IPS DF 6.9 (cell line): ENCODE results near the gene KRT14.
"Not testable (repeated sequence)": the region's sequence is repeated elsewhere in the genome, so short reads cannot be mapped to it uniquely, and the experiment has no call there.

Experiments used
- DNase-seq: peaks from one replicate; pipeline ENCODE4 v3.0.0-alpha.2; 2013; ENCODE audit warnings: low read depth, low spot score
- H3K27ac ChIP-seq: one replicate; pipeline ENCODE4 v1.5.1; 2013; ENCODE audit warnings: low read length, control low read depth
- H3K27me3 ChIP-seq: 2 replicates; pipeline ENCODE4 v1.6.1; 2013; ENCODE audit warnings: mild to moderate bottlenecking, low read length; ENCODE audit not compliant: control insufficient read depth, insufficient read depth
- H3K36me3 ChIP-seq: 2 replicates; pipeline ENCODE4 v1.6.1; 2013; ENCODE audit warnings: low read length; ENCODE audit not compliant: control insufficient read depth, insufficient read depth
- H3K4me1 ChIP-seq: 2 replicates; pipeline ENCODE4 v1.6.1; 2013; ENCODE audit warnings: low read length; ENCODE audit not compliant: control insufficient read depth, insufficient read depth
- H3K4me3 ChIP-seq: 2 replicates; pipeline ENCODE4 v1.5.1; 2013; ENCODE audit warnings: mild to moderate bottlenecking, low read length
- H3K9me3 ChIP-seq: 2 replicates; pipeline ENCODE4 v1.6.1; 2013; ENCODE audit warnings: low read length, inconsistent platforms; ENCODE audit not compliant: control insufficient read depth, insufficient read depth
- WGBS: extraction: QIAGEN DNeasy Blood & Tissue Kit; methylation state at CpG from one replicate; pipeline ENCODE4 v1.1.7; 2013; ENCODE audit warnings: mixed read lengths, missing lambda C conversion rate; ENCODE audit not compliant: insufficient read length, insufficient coverage; 5-methylcytosine and 5-hydroxymethylcytosine counted together

Gene KRT14

GRCh38 chr17:41582061-41582968 is 4.4 kb downstream of the KRT14 start:
- no CpG with 5 or more reads among the region's 13 CpGs for WGBS

GRCh38 chr17:41581366-41582060 is 5.2 kb downstream of the KRT14 start:
- H3K9me3 ChIP-seq, result no peaks in the 10 kb centered on the region
- no peak overlapping the region for H3K4me3 ChIP-seq
- no CpG with 5 or more reads among the region's 4 CpGs for WGBS
- H3K27me3 ChIP-seq, result no peaks in the 10 kb centered on the region
- DNase-seq, result no peak
- H3K4me1 ChIP-seq, result peaks cover 2% of the 10 kb centered on the region; the same call in 1 of the 2 replicates
- no peaks in the 10 kb centered on the region for H3K36me3 ChIP-seq
- H3K27ac ChIP-seq, result no peak overlapping the region

More at GRCh38 chr17:41582061-41582968, 4.4 kb downstream of the KRT14 start:
- H3K4me1 ChIP-seq, DNase-seq, H3K27ac ChIP-seq, H3K27me3 ChIP-seq, H3K4me3 ChIP-seq, H3K36me3 ChIP-seq, H3K9me3 ChIP-seq: not testable (repeated sequence)

- no peak for DNase-seq
- no peak overlapping the region for H3K27ac ChIP-seq
- no CpG with 5 or more reads among the region's 1 CpG for WGBS
- H3K4me1 ChIP-seq, result peaks cover 2% of the 10 kb centered on the region; the same call in 1 of the 2 replicates
- H3K4me3 ChIP-seq, result no peak overlapping the region
- H3K9me3 ChIP-seq, result no peaks in the 10 kb centered on the region
- H3K27me3 ChIP-seq, result no peaks in the 10 kb centered on the region
- no peaks in the 10 kb centered on the region for H3K36me3 ChIP-seq
These were observed 5.9 kb downstream of the KRT14 start for GRCh38 chr17:41580687-41581365.

GRCh38 chr17:41580244-41580575 is 6.5 kb downstream of the KRT14 start:
- H3K9me3 ChIP-seq, result no peaks in the 10 kb centered on the region
- H3K4me1 ChIP-seq, result peaks cover 2% of the 10 kb centered on the region; the same call in 1 of the 2 replicates
- no peak for DNase-seq
- no peaks in the 10 kb centered on the region for H3K27me3 ChIP-seq
- H3K27ac ChIP-seq, result no peak overlapping the region
- H3K4me3 ChIP-seq, result no peak overlapping the region
- H3K36me3 ChIP-seq, result no peaks in the 10 kb centered on the region
- WGBS, result no CpG with 5 or more reads among the region's 2 CpGs

GRCh38 chr17:41579484-41580243 is 7.0 kb downstream of the KRT14 start:
- WGBS, result no CpG with 5 or more reads among the region's 18 CpGs
- no peak overlapping the region for H3K4me3 ChIP-seq
- peak; percentile 97 for DNase-seq

GRCh38 chr17:41578971-41579370 is 7.7 kb downstream of the KRT14 start:
- no peak for DNase-seq
- H3K4me3 ChIP-seq, result no peak overlapping the region
- no peak overlapping the region for H3K27ac ChIP-seq
- no CpG with 5 or more reads among the region's 5 CpGs for WGBS
- H3K9me3 ChIP-seq, result no peaks in the 10 kb centered on the region
- H3K4me1 ChIP-seq, result peaks cover 2% of the 10 kb centered on the region; the same call in 1 of the 2 replicates
- H3K36me3 ChIP-seq, result no peaks in the 10 kb centered on the region
- no peaks in the 10 kb centered on the region for H3K27me3 ChIP-seq

More at GRCh38 chr17:41579484-41580243, 7.0 kb downstream of the KRT14 start:
- Histone ChIP-seq H3K27ac (no peak overlapping the region), H3K27me3 (no peaks in the 10 kb centered on the region), H3K4me1 (peaks cover 2% of the 10 kb centered on the region; the same call in 1 of the 2 replicates), H3K9me3 (no peaks in the 10 kb centered on the region), H3K36me3 (no peaks in the 10 kb centered on the region)

- H3K27ac ChIP-seq, result no peak overlapping the region
- H3K4me1 ChIP-seq, result peaks cover 2% of the 10 kb centered on the region; the same call in 1 of the 2 replicates
- no peak for DNase-seq
- H3K27me3 ChIP-seq, result no peaks in the 10 kb centered on the region
- WGBS, result no CpG with 5 or more reads among the region's 1 CpG
- H3K4me3 ChIP-seq, result no peak overlapping the region
- H3K9me3 ChIP-seq, result no peaks in the 10 kb centered on the region
- no peaks in the 10 kb centered on the region for H3K36me3 ChIP-seq
These were observed 8.2 kb downstream of the KRT14 start for GRCh38 chr17:41578538-41578937.

GRCh38 chr17:41576740-41577139 is 10.0 kb downstream of the KRT14 start:
- not testable (repeated sequence) for H3K36me3 ChIP-seq, H3K9me3 ChIP-seq, H3K27ac ChIP-seq, DNase-seq, H3K27me3 ChIP-seq, H3K4me1 ChIP-seq, H3K4me3 ChIP-seq
- no CpG with 5 or more reads among the region's 4 CpGs for WGBS

GRCh38 chr17:41575336-41575735 is 11.4 kb downstream of the KRT14 start:
- Histone ChIP-seq H3K27me3 (no peaks in the 10 kb centered on the region), H3K4me3 (no peak overlapping the region), H3K9me3 (no peaks in the 10 kb centered on the region), H3K27ac (no peak overlapping the region), H3K4me1 (peaks cover 2% of the 10 kb centered on the region; the same call in 1 of the 2 replicates), H3K36me3 (no peaks in the 10 kb centered on the region)
- no CpG with 5 or more reads among the region's 3 CpGs for WGBS
- DNase-seq, result no peak
